Left lobe of liver (tissue), 2 donors: ENCODE data around the gene TBC1D23. TPM values are rescaled to one million over a fixed set of nuclear protein-coding genes. Genes with fewer than 3 reads are reported as not detected.
"Not testable (repeated sequence)": the region's sequence is repeated elsewhere in the genome, so short reads cannot be mapped to it uniquely, and the experiment has no call there.

ENCODE experiments used
- ATAC-seq: fragments of 200-7000 bp; cut with Tn5 transposase; one replicate; pipeline ENCODE4 v1.9.1; 2020; ENCODE audit warnings: mild to moderate bottlenecking, moderate library complexity
- DNase-seq: peaks from one replicate; pipeline ENCODE4 v3.0.0-alpha.2; 2020; ENCODE audit warnings: low spot score
- total RNA-seq: library from RNA; stranded (reverse); gene quantifications from one replicate; pipeline ENCODE4 v1.2.1, GENCODE V29; 2021
- donor health status: DM: no; HTN: no; CAD: no; lungs with moderate emphysema.
- donor health status: DM: no; HTN: yes; CAD: no.

Gene TBC1D23
- total RNA-seq, 1 donor from 2014 or later = 18.5 TPM

DNA sequence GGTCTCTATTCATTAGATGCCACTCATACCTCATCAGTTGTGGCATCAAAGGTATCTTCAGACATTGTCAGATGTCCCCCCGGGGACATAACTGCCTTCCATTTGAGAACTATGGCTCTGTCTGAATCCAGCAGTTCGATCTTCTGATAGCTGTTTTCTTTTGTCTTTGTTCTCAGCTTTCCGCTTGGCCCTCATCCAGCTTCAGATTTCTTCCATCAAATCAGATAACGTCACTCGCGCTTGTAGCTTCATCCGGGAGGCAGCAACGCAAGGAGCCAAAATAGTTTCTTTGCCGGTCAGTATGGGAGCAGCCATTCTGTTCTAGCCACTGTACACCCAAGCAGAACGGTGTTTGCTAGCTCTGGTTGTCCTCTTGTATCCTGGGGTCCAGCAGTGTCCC, 78.1 kb downstream of the TBC1D23 start:
- ATAC-seq = no peak
- no peak for DNase-seq

DNA sequence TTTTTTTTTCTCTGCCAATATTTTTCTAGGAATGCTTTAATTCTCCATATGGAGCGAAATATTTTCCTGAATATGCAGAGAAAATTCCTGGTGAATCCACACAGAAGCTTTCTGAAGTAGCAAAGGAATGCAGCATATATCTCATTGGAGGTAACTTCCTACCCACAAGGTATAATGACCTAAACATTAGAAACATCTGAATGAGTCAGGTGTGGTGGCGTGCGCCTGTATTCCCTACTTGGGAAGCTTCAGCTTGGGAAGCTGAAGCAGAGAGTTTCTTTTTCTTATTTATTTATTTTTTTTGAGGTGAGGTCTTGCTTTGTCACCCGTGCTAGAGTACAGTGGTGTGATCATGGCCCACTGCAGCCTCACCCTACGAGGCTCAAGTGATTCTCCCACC, 79.0 kb downstream of the TBC1D23 start:
- ATAC-seq = no peak
- no peak for DNase-seq

DNA sequence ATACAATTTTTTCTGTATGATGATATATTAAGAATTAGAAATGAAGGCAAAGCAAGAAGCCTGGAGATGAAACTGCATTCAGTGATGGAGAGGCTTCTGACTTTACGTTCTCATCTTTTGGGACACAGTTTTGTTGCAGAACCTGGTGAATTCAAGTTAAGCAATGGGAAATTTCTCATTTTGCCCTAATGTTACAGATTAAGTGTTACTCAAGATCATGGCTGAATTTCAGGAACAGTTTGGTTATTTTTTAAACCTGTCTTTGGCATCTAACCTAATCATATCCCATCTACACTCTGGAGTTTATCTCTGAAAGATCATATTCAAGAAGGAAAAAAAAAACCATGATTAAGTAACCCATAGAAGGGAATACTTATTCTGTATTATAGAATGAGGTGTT, 79.7 kb downstream of the TBC1D23 start:
- ATAC-seq (peak; percentile 48), DNase-seq (no peak)

DNA sequence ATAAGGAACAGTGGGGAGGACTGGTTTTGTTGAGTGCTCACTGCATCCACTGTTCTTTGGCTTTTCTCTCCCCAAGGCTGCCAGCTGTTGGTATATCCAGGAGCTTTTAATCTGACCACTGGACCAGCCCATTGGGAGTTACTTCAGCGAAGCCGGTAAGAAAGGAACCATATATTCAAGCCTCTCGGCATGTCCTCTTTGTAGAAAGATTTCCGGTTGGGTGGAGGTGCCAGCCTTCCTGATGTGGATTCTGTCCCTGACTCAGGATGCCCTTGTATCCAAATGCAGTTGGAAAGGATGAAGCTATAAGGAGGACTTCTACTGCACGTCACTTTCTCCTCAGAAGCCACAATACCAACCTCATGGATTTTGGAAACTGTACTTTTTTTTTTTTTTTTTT, 87.9 kb downstream of the TBC1D23 start:
- DNase-seq = no peak
- no peak for ATAC-seq

DNA sequence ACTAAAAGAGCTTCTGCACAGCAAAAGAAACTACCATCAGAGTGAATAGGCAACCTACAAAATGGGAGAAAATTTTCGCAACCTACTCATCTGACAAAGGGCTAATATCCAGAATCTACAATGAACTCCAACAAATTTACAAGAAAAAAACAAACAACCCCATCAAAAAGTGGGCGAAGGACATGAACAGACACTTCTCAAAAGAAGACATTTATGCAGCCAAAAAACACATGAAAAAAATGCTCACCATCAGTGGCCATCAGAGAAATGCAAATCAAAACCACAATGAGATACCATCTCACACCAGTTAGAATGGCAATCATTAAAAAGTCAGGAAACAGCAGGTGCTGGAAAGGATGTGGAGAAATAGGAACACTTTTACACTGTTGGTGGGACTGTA, 91.0 kb downstream of the TBC1D23 start:
- not testable (repeated sequence) for DNase-seq, ATAC-seq

DNA sequence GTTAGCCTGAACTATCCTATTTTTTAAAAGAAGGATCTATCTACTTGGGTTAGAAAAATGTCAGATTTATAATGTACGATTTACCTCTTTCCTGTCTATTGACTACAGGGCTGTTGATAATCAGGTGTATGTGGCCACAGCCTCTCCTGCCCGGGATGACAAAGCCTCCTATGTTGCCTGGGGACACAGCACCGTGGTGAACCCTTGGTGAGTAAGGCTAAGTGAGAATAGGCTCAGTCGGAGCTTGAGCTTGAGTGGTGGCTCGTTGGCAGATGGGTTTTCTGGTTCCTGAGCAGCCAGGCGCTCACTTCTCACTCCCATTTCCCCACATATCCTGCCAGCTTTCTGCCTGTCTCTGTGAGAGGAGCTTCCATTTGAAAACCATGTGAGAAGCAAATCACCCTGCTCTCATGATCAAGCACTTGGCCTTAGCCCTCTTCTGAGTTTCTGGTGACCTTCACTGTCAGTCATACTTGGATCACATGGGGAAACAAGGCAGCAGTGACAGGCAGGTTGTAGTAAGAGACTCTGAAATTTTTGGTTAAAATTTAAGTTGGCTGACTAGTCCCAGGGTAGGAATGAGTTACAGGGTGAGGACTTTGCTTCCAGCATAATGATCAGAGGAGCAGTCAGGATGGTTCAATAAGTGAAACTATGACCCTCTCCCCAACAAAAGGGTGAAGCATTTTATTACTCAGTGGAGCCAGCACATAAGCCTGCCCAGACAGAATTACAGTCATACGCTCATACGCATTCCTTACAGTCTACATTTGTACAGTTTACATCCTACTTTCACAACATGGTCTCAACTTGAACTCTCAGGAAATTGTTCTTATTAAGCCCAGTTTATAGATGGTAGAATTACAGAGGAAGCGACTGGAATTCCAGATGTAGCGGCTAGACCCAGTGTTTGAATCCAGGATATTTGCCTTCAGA, 91.8 kb downstream of the TBC1D23 start:
- DNase-seq = peak; percentile 66
- ATAC-seq = peak; percentile 90

DNA sequence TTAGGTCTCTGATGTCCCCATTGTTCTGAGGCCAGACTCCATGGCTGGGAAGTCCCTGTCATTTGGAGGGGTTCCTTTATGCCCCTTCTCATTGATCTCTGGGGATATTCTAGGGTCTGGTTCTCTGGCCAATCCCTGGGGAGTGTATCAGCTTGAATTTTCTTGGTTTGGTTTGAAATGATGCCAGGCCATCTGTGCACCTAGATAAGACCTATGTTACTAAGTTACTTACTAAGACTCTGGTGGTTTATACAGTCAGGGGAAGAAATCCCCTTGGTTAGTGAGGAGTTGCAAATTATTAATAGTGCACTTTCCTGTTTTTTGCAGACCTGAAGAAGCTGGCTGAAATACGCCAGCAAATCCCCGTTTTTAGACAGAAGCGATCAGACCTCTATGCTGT, 94.1 kb downstream of the TBC1D23 start:
- no peak for DNase-seq
- no peak for ATAC-seq

DNA sequence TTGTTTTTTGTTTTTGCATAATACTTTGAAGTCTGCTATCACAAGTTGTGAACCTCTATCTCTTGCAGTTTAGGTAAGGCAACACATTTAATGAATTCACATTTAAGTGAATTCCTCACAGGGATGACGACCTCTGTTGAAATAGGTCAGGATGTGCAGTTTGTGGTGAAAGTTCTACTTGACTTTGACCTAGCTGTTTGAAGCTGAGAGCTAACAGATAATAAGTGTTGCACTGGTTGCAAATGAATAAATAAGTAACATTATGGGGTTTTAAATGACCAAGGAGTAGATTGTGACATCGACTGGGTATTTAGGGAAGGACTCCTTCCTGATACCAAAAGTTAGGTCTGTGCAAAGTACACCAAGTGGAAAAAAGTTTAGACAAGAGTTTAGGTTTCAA, 97.6 kb downstream of the TBC1D23 start:
- ATAC-seq (peak; percentile 77), DNase-seq (no peak)

DNA sequence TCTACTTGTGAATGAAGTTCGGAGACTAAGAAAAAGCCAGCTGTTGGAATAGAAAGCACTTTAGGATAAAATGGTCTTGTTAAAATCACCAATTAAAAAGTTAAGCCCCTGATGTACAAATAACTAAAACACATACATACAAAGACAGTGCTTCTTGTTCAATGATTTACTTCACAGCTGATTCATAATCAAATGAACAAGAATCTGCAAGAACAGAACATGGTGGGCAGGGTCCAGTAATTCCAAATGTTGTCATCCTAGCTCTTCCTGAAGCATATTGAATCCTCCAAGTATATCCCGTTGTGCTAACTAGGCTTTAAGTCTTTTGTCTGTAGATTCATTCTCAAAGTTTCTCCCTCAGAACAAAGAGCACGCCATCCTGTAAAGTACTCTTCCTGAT, 98.2 kb downstream of the TBC1D23 start:
- ATAC-seq (no peak), DNase-seq (no peak)

DNA sequence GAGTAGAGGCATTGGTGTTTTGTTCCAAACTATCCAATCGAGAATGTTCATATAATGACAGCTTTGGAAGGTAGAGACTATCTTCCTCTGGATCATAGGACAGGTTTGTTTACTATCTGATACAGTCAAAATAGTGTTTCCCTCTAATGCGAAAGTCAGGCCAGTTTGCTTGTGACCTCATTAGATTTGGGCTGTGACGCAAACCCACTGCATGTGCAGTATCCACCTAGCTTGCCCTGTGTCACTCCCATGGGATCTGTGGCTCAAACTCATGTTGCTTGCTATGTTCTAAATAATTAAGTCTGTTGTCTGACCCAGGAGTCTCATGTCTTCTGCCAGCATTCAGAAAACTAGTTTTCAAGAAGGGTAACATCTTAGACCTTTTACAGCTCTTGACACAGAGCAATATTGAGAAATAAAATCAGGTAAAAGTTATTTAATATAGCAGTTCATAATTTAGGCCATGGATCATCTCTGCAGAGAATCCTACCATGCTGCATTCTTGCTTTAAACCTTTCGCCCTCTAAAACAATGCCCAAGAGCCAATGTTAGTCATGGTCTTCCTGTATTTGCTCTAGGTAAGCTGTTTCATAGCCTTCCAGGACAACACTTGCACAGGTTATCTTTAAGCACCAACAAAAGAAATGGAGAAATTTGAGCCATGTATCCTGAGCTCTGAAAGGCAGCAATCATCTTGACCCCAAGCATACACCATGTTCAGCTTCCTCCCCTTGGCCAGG, 100.1 kb downstream of the TBC1D23 start:
- no peak for DNase-seq
- peak; percentile 18 for ATAC-seq

DNA sequence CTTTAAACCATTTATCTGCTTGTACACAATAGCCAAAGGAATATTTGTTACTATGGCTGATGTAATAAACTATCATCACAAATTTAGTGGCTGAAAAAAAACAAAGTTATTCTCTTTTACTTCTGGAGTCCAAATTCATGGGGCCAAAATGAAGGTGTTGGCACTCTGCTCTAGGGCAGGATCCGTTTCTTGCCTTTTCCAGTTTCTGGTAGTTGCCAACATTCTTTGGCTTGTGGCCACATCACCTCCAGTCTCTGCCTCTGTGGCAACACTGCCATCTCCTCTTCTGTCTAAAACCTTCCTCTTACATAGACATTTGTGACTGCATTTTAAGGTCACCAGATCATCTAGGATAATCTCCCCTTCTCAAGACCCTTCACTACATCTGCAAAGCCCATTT, 101.1 kb downstream of the TBC1D23 start:
- DNase-seq = peak; percentile 55
- peak; percentile 52 for ATAC-seq

DNA sequence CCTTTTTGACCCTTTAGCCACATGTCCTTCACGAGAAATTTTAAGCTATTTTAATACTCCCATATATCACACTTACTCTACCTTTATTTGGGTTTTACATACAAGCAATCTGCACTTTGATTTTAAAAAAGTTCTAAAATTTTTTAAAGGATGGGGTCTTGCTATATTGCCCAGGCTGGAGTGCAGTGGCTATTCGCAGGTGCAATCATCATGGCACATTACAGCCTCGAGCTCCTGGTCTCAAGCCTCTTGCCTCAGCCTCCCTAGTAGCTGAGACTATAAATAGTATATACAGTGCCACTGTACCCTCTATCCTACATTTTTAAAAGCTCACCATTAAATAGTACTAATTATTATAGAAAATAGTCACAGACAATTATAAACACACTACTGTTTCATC, 103.6 kb downstream of the TBC1D23 start:
- no peak for ATAC-seq
- no peak for DNase-seq

DNA sequence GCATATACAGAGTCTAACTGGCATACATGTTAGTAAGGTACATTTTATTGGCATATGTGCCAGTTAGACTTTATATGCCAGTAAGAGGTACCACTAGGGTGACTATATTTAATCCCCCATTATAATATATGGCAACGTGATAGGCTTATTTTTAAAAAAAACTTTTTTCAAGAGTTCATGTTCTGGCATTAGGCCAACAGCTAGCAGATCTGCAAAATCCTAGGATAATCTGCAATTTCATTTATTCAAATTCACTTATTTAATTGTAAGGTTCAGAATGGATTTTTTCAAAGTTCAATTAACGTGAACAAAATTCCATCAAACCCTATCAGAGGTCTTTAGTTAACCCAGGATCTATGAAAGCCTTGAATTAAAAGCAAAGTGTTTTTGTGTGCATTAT, 105.6 kb downstream of the TBC1D23 start:
- ATAC-seq = no peak
- DNase-seq = no peak

DNA sequence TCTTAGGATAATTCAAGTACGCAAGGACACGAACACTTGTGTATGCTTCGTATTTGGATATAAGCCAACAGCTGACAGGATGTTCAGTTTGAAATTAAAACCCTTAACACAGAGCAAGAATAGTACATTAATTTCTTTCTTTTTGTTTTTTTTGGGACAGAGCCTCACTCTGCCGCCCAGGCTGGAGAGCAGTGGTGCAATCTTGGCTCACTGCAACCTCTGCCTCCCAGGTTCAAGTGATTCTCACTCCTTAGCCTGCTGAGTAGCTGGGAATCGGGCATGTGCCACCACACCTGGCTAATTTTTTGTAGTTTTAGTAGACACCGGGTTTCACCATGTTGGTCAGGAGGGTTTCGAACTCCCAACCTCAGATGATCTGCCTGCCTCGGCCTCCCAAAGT, 107.6 kb downstream of the TBC1D23 start:
- ATAC-seq = peak; percentile 58
- DNase-seq = no peak

DNA sequence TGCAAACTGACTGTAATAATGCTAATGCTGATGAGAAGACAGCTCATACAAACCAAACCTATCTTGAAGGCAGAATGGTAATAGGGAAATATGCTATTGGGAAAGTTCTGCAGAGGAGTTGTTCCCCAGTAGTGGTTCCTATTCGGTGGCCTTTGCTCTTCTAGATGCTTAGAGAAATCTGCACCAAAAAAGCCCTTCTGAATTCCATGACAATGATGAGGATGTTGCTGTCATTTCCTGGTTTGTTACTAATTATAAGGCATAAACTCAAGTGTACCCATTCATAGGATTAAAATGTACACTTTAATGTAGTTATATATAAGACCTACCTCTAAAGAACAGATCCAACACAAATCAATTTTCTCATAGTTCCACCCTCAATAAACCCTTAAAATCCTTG, 110.0 kb downstream of the TBC1D23 start:
- ATAC-seq (no peak), DNase-seq (no peak)

DNA sequence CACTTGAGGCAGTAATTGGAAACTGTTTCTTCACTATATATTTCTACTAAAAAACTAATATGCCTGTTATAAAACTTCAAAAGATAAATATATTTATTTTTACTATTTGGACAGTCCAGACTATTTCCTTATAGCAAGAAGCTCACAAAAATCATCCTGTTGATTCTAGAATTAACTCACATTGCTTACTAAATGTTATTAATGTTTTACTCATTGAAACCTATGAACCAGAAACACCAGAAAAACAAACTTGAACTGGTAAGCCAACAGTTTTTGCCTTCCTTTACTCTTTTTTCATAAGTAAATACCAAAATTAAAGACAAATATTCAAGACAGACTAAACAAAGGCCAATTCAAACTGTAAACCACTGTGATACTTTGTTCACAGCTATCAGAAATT, 113.7 kb downstream of the TBC1D23 start:
- ATAC-seq = peak; percentile 42

More for the DNA sequence above, 113.7 kb downstream of the TBC1D23 start:
- no peak for DNase-seq

Other genes with a start within 250 kb of the TBC1D23 start
- 0.93 TPM for gene FILIP1L, start 146.5 kb upstream of the TBC1D23 start, total RNA-seq
- 135 TPM for gene NIT2, start 73.8 kb downstream of the TBC1D23 start, total RNA-seq
- 27.3 TPM for gene TOMM70, start 140.1 kb downstream of the TBC1D23 start, total RNA-seq
- gene LNP1, start 140.5 kb downstream of the TBC1D23 start, total RNA-seq = 2.1 TPM
- gene TMEM45A, start 231.6 kb downstream of the TBC1D23 start, total RNA-seq = 62.7 TPM